ENCODE results near the gene PACSIN3.

DNA sequence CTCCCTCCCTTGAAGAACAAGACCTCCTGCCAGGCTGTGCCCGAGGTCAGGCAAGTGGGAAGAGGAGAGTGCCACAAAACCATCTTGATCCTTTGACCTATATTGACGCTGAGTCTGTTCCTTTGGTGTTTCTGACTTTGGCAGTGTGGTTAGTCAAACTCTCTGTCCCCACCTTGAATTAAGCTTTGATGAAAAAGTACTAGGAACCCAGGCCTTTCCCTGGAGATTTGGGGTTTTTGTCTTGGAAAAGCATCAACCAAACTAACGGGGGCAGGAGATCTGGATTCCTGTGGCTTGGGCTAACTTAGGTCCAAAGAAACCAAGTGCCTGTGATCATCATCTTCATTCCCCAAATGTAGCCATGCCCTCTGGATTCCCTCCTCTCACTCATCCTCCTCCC, 49.9 kb downstream of the PACSIN3 start:
- no peak for TF ChIP-seq CTCF (IDR thresholded peaks at IDR 0.05)
- TF ChIP-seq, protein P1, sequence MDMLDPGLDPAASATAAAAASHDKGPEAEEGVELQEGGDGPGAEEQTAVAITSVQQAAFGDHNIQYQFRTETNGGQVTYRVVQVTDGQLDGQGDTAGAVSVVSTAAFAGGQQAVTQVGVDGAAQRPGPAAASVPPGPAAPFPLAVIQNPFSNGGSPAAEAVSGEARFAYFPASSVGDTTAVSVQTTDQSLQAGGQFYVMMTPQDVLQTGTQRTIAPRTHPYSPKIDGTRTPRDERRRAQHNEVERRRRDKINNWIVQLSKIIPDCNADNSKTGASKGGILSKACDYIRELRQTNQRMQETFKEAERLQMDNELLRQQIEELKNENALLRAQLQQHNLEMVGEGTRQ (IDR thresholded peaks at IDR 0.05) = no peak

Data from A549 (cell line).